Stimulated activated CD4-positive, alpha-beta T cell treated with anti-CD3 and anti-CD28 coated beads, Interleukin-1b, Interleukin-23, amount 100 ng/mL, for 1 hour (primary cell): ENCODE measurements around the gene TBX1.
"Not testable (repeated sequence)": the region's sequence is repeated elsewhere in the genome, so short reads cannot be mapped to it uniquely, and the experiment has no call there.

Experiments
- DNase-seq, 2 donors: peaks; one replicate each; pipeline ENCODE4 v3.0.0-alpha.2; 2020; ENCODE audit warnings: low read depth in 2 of 2

The TBX1 gene

GRCh38 chr22:19783586-19784383 lies 23.2 kb downstream of the TBX1 start:
- DNase-seq, result no peak

- DNase-seq, result no peak
These were observed 24.0 kb downstream of the TBX1 start for GRCh38 chr22:19784384-19785175.

- DNase-seq, result no peak
These were observed 25.1 kb downstream of the TBX1 start for GRCh38 chr22:19785461-19786263.

- DNase-seq, result no peak
These were observed 25.6 kb downstream of the TBX1 start for GRCh38 chr22:19786264-19786585.

GRCh38 chr22:19786959-19787848 lies 26.6 kb downstream of the TBX1 start:
- DNase-seq, result no peak

- DNase-seq, result no peak
These were observed 27.2 kb downstream of the TBX1 start for GRCh38 chr22:19787849-19788141.

- no peak for DNase-seq
These were observed 28.2 kb downstream of the TBX1 start for GRCh38 chr22:19788661-19789225.

GRCh38 chr22:19789406-19789805 lies 28.8 kb downstream of the TBX1 start:
- DNase-seq, result no peak

GRCh38 chr22:19789828-19790227 lies 29.2 kb downstream of the TBX1 start:
- DNase-seq, result no peak

GRCh38 chr22:19791243-19791642 lies 30.7 kb downstream of the TBX1 start:
- DNase-seq, result no peak

GRCh38 chr22:19791894-19792293 lies 31.3 kb downstream of the TBX1 start:
- DNase-seq, result no peak

GRCh38 chr22:19792383-19792896 lies 31.9 kb downstream of the TBX1 start:
- DNase-seq, result not testable (repeated sequence)

- DNase-seq, result no peak
These were observed 32.6 kb downstream of the TBX1 start for GRCh38 chr22:19793161-19793560.

GRCh38 chr22:19793661-19794310 lies 33.2 kb downstream of the TBX1 start:
- no peak for DNase-seq

- DNase-seq, result no peak
These were observed 35.0 kb downstream of the TBX1 start for GRCh38 chr22:19795617-19796008.

GRCh38 chr22:19796160-19796559 lies 35.6 kb downstream of the TBX1 start:
- DNase-seq, result no peak

GRCh38 chr22:19797086-19798002 lies 36.8 kb downstream of the TBX1 start:
- no peak for DNase-seq

GRCh38 chr22:19798003-19798665 lies 37.6 kb downstream of the TBX1 start:
- no peak for DNase-seq

- DNase-seq, result no peak
These were observed 38.3 kb downstream of the TBX1 start for GRCh38 chr22:19798891-19799293.
